IPS DF 6.9 (cell line): ENCODE measurements around the gene TMEM248.
"Not testable (repeated sequence)": the region's sequence is repeated elsewhere in the genome, so short reads cannot be mapped to it uniquely, and the experiment has no call there.

ENCODE experiments used
- DNase-seq: peaks from one replicate; pipeline ENCODE4 v3.0.0-alpha.2; 2013; ENCODE audit warnings: low read depth, low spot score
- H3K27ac ChIP-seq: one replicate; pipeline ENCODE4 v1.5.1; 2013; ENCODE audit warnings: low read length, control low read depth
- H3K27me3 ChIP-seq: 2 replicates; pipeline ENCODE4 v1.6.1; 2013; ENCODE audit warnings: mild to moderate bottlenecking, low read length; ENCODE audit not compliant: control insufficient read depth, insufficient read depth
- H3K36me3 ChIP-seq: 2 replicates; pipeline ENCODE4 v1.6.1; 2013; ENCODE audit warnings: low read length; ENCODE audit not compliant: control insufficient read depth, insufficient read depth
- H3K4me1 ChIP-seq: 2 replicates; pipeline ENCODE4 v1.6.1; 2013; ENCODE audit warnings: low read length; ENCODE audit not compliant: control insufficient read depth, insufficient read depth
- H3K4me3 ChIP-seq: 2 replicates; pipeline ENCODE4 v1.5.1; 2013; ENCODE audit warnings: mild to moderate bottlenecking, low read length
- H3K9me3 ChIP-seq: 2 replicates; pipeline ENCODE4 v1.6.1; 2013; ENCODE audit warnings: low read length, inconsistent platforms; ENCODE audit not compliant: control insufficient read depth, insufficient read depth
- WGBS: extraction: QIAGEN DNeasy Blood & Tissue Kit; methylation state at CpG from one replicate; pipeline ENCODE4 v1.1.7; 2013; ENCODE audit warnings: mixed read lengths, missing lambda C conversion rate; ENCODE audit not compliant: insufficient read length, insufficient coverage; 5-methylcytosine and 5-hydroxymethylcytosine counted together

Gene TMEM248

DNA sequence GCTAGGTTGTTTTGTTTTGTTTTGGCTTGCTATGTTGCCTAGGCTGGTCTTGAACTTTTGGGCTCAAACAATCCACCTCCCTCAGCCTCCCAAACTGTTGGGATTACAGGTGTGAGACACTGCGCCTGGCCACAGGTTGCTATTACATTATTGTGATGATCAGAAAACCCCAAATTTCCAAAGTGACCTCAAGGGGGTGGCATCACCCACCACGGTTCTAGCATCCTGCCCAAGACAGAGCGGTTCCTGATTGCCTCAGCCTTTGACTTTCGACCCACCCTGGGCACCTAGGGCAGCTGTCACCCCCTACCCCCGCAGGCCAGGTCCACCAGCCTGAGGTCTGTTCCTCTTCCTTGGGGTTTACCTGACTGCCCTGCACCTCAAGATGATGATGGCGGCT, 46.0 kb downstream of the TMEM248 start:
- Histone ChIP-seq H3K36me3 (no peaks in the 10 kb centered on the region), H3K27ac (no peak overlapping the region), H3K4me1 (no peaks in the 10 kb centered on the region), H3K9me3 (no peaks in the 10 kb centered on the region), H3K27me3 (no peaks in the 10 kb centered on the region), H3K4me3 (no peak overlapping the region)
- no CpG with 5 or more reads among the region's 6 CpGs for WGBS
- DNase-seq, result no peak

DNA sequence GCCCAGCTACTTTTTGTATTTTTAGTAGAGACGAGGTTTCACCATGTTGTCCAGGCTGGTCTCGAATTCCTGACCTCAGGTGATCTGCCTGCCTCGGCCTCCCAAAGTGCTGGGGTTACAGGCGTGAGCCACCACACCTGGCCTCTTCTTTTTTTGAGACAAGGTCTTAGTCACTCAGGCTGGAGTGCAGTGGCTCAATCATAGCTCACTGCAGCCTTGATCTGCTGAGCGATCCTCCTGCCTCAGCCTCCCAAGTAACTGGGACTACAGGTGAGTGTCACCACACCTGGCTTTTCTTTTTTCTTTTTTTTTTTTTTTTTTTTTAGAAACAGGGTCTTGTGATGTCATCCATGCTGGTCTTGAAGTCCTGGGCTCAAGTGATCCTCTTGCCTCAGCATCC, 48.0 kb downstream of the TMEM248 start:
- not testable (repeated sequence) for DNase-seq, H3K9me3 ChIP-seq, H3K4me3 ChIP-seq, H3K27me3 ChIP-seq, H3K36me3 ChIP-seq, H3K27ac ChIP-seq, H3K4me1 ChIP-seq
- WGBS, result no CpG with 5 or more reads among the region's 5 CpGs

DNA sequence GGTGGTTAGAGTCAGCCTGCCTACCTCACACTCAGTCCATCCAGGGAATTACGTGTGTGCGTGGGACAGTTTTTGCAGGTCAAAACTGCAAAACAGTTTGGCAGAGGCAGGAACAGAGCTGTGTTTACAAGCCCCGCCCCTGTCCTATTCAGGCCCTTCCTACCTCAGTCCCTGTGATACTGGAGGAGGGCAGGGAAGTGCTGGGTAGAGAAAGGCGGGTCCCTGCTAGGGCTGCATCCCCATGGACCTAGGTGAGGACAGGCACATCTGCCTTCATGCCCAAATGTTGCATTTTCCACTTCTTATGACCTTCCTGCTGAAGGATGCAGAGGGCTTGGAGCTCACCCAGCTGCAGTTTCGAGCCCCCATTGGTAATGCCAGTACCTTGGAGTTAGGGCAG, 49.3 kb downstream of the TMEM248 start:
- H3K27ac ChIP-seq, result no peak overlapping the region
- H3K27me3 ChIP-seq, result no peaks in the 10 kb centered on the region
- H3K9me3 ChIP-seq, result no peaks in the 10 kb centered on the region
- no peaks in the 10 kb centered on the region for H3K4me1 ChIP-seq
- no peak for DNase-seq
- no peak overlapping the region for H3K4me3 ChIP-seq
- no peaks in the 10 kb centered on the region for H3K36me3 ChIP-seq
- WGBS, result no CpG with 5 or more reads among the region's 5 CpGs

DNA sequence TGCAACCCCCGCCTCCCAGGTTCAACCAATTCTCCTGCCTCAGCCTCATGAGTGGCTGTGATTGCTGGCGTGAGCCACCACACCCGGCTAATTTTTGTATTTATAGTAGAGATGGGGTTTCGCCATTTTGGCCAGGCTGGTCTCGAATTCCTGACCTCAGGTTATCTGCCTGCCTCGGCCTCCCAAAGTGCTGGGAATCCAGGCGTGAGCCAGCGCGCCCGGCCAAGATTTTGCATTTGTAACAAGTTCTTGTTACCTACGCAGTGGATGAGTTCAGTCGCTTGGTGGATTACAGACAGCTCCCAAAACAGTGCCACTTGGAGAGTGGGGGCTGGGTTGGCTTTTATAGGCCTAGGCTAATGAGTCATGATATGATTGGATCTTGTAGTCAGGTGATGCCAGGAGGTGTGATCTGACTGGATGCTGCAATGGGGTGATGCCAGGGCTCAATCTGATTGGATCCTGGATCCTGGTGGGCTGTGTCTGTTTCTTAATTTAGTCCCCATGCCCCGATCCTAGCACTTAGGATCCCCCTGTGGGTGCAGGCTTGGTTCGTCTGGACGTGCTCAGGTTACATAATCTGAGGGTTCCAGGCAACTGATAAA, 54.1 kb downstream of the TMEM248 start:
- WGBS, result no CpG with 5 or more reads among the region's 15 CpGs
- H3K27ac ChIP-seq, result no peak overlapping the region
- H3K4me3 ChIP-seq, result no peak overlapping the region
- no peaks in the 10 kb centered on the region for H3K36me3 ChIP-seq
- no peaks in the 10 kb centered on the region for H3K4me1 ChIP-seq
- DNase-seq, result no peak
- H3K27me3 ChIP-seq, result no peaks in the 10 kb centered on the region
- H3K9me3 ChIP-seq, result 0 out of 2 replicates have a peak, but pooled peaks cover under 1% of the 10 kb centered on the region

DNA sequence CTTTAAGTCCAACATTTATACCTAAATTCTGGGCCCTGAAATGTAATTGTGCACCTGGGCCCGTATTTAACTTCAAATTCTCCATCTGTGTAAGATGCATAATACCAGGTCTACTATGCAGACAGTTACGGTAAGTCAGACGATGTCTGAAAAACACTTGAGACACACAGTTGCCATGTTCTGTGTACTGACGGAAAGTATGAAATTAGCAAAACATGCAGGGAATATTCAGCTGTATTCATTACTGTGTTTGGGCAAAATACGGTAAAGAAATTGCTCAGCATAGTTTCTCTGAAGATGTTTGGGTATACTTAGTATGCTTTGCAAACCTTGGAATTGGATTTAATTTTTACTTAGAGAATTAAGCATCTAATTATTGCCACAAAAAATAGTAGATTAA, 57.3 kb downstream of the TMEM248 start:
- H3K9me3 ChIP-seq, H3K27me3 ChIP-seq, H3K4me3 ChIP-seq, H3K27ac ChIP-seq, H3K36me3 ChIP-seq, H3K4me1 ChIP-seq, DNase-seq: not testable (repeated sequence)
- WGBS, result no CpG with 5 or more reads among the region's 5 CpGs

DNA sequence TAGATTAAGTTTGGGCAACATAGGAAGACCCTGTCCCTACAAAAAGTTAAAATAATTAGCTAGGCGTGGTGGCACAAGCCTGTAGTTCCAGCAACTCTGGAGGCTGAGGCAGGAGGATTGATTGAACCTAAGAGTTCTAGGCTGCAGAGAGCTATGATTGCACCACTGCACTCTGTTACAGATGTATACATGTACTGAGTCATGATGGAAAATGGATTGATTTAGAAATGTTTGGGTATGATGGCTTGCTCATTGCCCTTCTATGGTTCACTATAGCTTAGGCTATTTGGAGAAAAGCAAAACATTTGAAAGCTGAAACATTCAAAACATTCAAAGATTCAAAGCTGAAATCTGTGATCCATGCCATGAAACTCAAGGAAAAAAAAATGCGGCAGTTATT, 58.0 kb downstream of the TMEM248 start:
- not testable (repeated sequence) for H3K27me3 ChIP-seq, H3K9me3 ChIP-seq, H3K36me3 ChIP-seq, DNase-seq, H3K4me1 ChIP-seq, H3K27ac ChIP-seq, H3K4me3 ChIP-seq
- WGBS, result no CpG with 5 or more reads among the region's 2 CpGs

DNA sequence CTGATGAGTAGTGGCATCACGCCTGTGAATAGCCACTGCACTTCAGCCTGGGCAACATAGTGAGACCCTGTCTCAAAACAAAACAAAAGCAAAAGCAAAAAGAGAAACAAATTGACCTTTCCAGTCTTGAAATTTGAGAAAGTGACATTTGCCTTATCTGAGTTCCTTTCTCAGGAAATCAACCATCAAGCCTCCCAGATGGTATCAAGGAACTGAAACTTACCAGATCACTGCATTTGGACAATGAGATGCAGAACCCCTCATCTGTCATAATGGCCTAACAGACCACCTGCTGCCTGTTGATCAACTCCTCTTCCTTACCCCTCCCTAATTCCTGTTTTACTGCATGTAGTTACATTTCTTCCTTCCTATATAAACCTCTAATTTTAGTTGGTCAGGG, 59.3 kb downstream of the TMEM248 start:
- not testable (repeated sequence) for H3K4me1 ChIP-seq, H3K4me3 ChIP-seq, DNase-seq, H3K27ac ChIP-seq, H3K9me3 ChIP-seq, H3K27me3 ChIP-seq, H3K36me3 ChIP-seq
- WGBS, result no CpG with 5 or more reads among the region's 1 CpG

DNA sequence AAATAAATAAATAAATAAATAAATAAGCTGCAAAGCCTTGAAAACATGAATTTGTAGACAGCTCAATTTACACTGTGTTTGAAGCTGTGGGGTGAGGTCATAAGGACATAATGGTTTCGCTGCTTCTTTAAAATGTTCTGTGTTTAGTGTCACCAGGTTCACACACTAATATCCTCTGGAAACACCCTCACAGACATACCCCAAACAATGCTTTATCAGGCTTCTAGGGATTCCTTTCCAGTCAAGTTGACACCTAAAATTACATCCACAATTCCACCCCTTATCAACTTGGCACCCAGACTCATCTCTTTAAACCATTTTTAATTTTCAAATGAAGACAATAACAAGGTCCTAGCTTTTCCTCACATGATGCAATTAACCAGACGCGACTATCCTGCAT, 68.5 kb downstream of the TMEM248 start:
- WGBS, result no CpG with 5 or more reads among the region's 3 CpGs
- not testable (repeated sequence) for H3K27ac ChIP-seq, H3K4me3 ChIP-seq, H3K9me3 ChIP-seq, DNase-seq, H3K4me1 ChIP-seq, H3K36me3 ChIP-seq, H3K27me3 ChIP-seq

DNA sequence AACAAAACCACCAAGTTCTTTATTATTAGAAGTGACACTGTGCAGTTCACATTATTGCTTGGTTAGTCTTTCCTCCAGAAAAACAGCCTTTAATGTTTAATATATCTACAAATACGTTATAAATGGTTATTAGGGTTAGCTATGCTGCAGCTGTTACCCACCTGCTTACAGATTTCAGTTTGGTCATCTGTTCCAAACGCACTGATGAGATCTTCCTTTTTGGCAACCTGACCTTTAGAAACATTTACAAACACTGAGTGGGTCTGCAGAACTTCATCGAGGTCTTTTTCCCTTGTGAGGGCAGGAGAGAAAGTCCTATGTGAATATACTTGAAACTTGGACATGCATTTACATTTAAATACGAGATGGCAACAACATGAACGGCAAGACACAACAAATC, 73.0 kb downstream of the TMEM248 start:
- H3K4me3 ChIP-seq, H3K27ac ChIP-seq: not testable (repeated sequence)

DNA sequence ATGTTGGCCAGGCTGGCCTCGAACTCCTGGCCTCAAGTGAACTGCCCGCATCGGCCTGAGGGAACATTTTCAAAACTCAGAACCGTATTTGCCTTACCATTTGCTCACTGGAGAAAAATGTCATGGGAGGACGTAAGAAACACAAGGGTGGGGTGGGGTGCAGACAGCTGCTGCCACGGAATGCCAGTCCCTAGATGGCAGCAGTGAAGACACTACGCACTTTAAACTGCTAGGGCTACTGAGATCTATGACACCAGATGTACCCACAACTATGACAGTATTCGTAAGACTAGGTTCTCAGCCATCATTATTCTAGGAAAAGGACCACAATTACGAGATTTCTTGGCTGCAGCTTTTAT, 73.6 kb downstream of the TMEM248 start:
- DNase-seq, H3K27ac ChIP-seq, H3K4me1 ChIP-seq, H3K36me3 ChIP-seq, H3K27me3 ChIP-seq, H3K9me3 ChIP-seq: not testable (repeated sequence)
- WGBS, result no CpG with 5 or more reads among the region's 9 CpGs
- H3K4me3 ChIP-seq, result peak overlapping the region; percentile 74; the same call in 1 of the 2 replicates

More for the DNA sequence above, 73.0 kb downstream of the TMEM248 start:
- DNase-seq, H3K9me3 ChIP-seq, H3K4me1 ChIP-seq, H3K27me3 ChIP-seq, H3K36me3 ChIP-seq: not testable (repeated sequence)
- WGBS, result no CpG with 5 or more reads among the region's 5 CpGs

DNA sequence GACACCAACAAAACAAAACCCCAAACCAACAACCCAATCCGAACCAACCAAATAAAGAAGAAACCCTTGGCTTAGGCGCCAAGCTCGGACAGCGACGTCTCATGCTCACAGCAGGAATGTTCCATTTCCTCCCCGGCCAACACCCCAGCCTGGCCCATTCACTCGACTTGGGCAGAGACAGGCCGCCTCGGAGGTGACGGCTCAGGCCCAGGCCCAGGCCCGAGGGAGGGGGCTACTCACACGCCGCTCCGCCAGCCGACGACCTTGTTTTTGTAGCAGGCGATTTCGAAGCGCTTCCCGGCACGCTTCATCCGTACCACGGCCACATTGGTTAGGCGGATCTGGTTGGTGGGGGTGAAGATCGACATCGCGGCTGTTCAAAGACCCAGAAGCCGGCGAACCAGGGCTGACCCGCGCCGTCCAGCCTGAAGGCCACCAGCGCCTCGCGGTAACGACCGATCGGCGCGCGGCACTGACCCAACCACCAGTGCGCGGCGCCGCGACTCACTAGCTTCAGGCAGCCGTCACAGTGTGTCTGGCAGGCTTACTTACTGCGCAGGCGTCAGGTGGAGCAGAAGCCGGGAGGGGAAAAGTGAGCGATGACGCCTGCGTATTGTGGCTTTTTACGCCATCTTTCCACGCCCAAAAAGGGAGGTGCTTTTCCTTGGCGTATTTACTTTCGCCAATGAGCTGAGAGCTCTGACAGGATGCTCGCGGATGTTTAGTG, 74.2 kb downstream of the TMEM248 start, which contains the start of gene SBDS:
TSS of gene SBDS (minus strand) at position 537 of the 727 bp plus-strand sequence. CDS start at position 368, 169 bp downstream.
- H3K9me3 ChIP-seq, H3K27ac ChIP-seq, H3K27me3 ChIP-seq, H3K4me1 ChIP-seq, H3K36me3 ChIP-seq: not testable (repeated sequence)
- H3K4me3 ChIP-seq, result peak within 1 kb of the TSS; percentile 74; the same call in 1 of the 2 replicates
- peak; percentile 94 for DNase-seq
- WGBS, result no CpG with 5 or more reads among the region's 59 CpGs
